Measurements from ENCODE around the gene CEACAM5. TPM values are rescaled to one million over a fixed set of nuclear protein-coding genes. Genes with fewer than 3 reads are reported as not detected.
"Not testable (repeated sequence)": the region's sequence is repeated elsewhere in the genome, so short reads cannot be mapped to it uniquely, and the experiment has no call there.

CEACAM5 gene
- total RNA-seq, 1 experiment from 2014 or later = not detected

GRCh38 chr19:41744850-41745249 lies 36.4 kb downstream of the CEACAM5 start:
- Histone ChIP-seq H3K27ac (no peak overlapping the region), H3K27me3 (peaks cover 29% of the 10 kb centered on the region), H3K4me1 (no peaks in the 10 kb centered on the region), H3K9me3 (replicated peaks) (no peaks in the 10 kb centered on the region), H3K4me3 (no peak overlapping the region), H3K36me3 (no peaks in the 10 kb centered on the region)
- DNase-seq = no peak

GRCh38 chr19:41745756-41746155 lies 37.3 kb downstream of the CEACAM5 start:
- Histone ChIP-seq H3K9me3 (replicated peaks) (no peaks in the 10 kb centered on the region), H3K27ac (no peak overlapping the region), H3K4me1 (no peaks in the 10 kb centered on the region; the same call in 1 of the 2 replicates), H3K4me3 (no peak overlapping the region), H3K36me3 (no peaks in the 10 kb centered on the region), H3K27me3 (peaks cover 26% of the 10 kb centered on the region)
- DNase-seq = no peak

GRCh38 chr19:41746593-41747227 lies 38.3 kb downstream of the CEACAM5 start:
- DNase-seq = peak; percentile 46 to 70
- Histone ChIP-seq H3K27ac (no peak overlapping the region), H3K27me3 (peaks cover 31% of the 10 kb centered on the region), H3K36me3 (no peaks in the 10 kb centered on the region), H3K9me3 (replicated peaks) (no peaks in the 10 kb centered on the region), H3K4me1 (no peaks in the 10 kb centered on the region; the same call in 1 of the 2 replicates), H3K4me3 (no peak overlapping the region)

GRCh38 chr19:41748012-41748411 lies 39.6 kb downstream of the CEACAM5 start:
- Histone ChIP-seq H3K4me3 (no peak overlapping the region), H3K36me3 (no peaks in the 10 kb centered on the region), H3K4me1 (no peaks in the 10 kb centered on the region; the same call in 1 of the 2 replicates), H3K27me3 (peaks cover 34% of the 10 kb centered on the region), H3K9me3 (replicated peaks) (no peaks in the 10 kb centered on the region), H3K27ac (no peak overlapping the region)
- DNase-seq = no peak

- H3K27ac ChIP-seq; DNase-seq; H3K9me3 ChIP-seq (replicated peaks); H3K36me3 ChIP-seq; H3K4me3 ChIP-seq; H3K4me1 ChIP-seq: not testable (repeated sequence)
- peaks cover 31% of the 10 kb centered on the region for H3K27me3 ChIP-seq
Measured at GRCh38 chr19:41750248-41751134, 42.1 kb downstream of the CEACAM5 start.

- Histone ChIP-seq H3K9me3 (replicated peaks) (no peaks in the 10 kb centered on the region), H3K27me3 (peaks cover 19% of the 10 kb centered on the region), H3K36me3 (no peaks in the 10 kb centered on the region), H3K27ac (no peak overlapping the region), H3K4me3 (no peak overlapping the region), H3K4me1 (no peaks in the 10 kb centered on the region; the same call in 1 of the 2 replicates)
- peak; percentile 58 to 73 for DNase-seq
Measured at GRCh38 chr19:41753159-41753558, 44.7 kb downstream of the CEACAM5 start.

GRCh38 chr19:41753936-41754529 lies 45.6 kb downstream of the CEACAM5 start:
- Histone ChIP-seq H3K4me1 (no peaks in the 10 kb centered on the region; the same call in 1 of the 2 replicates), H3K27ac (no peak overlapping the region)
- DNase-seq = peak; percentile 56 to 77

GRCh38 chr19:41755328-41755913 lies 47.0 kb downstream of the CEACAM5 start, which contains the start of gene CEACAM6:
Gene CEACAM6 (plus strand): TSS chr19:41755530. CDS start chr19:41755639, 109 bp downstream.
- H3K36me3 ChIP-seq = no peaks in the 10 kb centered on the region

More at GRCh38 chr19:41753936-41754529, 45.6 kb downstream of the CEACAM5 start:
- Histone ChIP-seq H3K27me3 (peaks cover 17% of the 10 kb centered on the region), H3K36me3 (no peaks in the 10 kb centered on the region), H3K4me3 (no peak overlapping the region), H3K9me3 (replicated peaks) (no peaks in the 10 kb centered on the region)

GRCh38 chr19:41758846-41759245 lies 50.4 kb downstream of the CEACAM5 start:
- Histone ChIP-seq H3K9me3 (replicated peaks) (no peaks in the 10 kb centered on the region), H3K4me1 (no peaks in the 10 kb centered on the region), H3K27me3 (peaks cover 26% of the 10 kb centered on the region), H3K36me3 (no peaks in the 10 kb centered on the region), H3K4me3 (no peak overlapping the region), H3K27ac (no peak overlapping the region)
- no peak for DNase-seq

More at GRCh38 chr19:41755328-41755913, 47.0 kb downstream of the CEACAM5 start, which contains the start of gene CEACAM6:
- Histone ChIP-seq H3K27ac (no peak within 1 kb of the TSS), H3K4me1 (no peaks in the 10 kb centered on the region; the same call in 1 of the 2 replicates), H3K4me3 (no peak within 1 kb of the TSS), H3K27me3 (peaks cover 21% of the 10 kb centered on the region), H3K9me3 (replicated peaks) (no peaks in the 10 kb centered on the region)
- no peak for DNase-seq

GRCh38 chr19:41767115-41767514 lies 58.7 kb downstream of the CEACAM5 start:
- H3K9me3 ChIP-seq (replicated peaks) = no peaks in the 10 kb centered on the region
- peaks cover 34% of the 10 kb centered on the region for H3K27me3 ChIP-seq
- DNase-seq = no peak
- H3K27ac ChIP-seq = no peak overlapping the region
- no peak overlapping the region for H3K4me3 ChIP-seq
- no peaks in the 10 kb centered on the region for H3K36me3 ChIP-seq
- no peaks in the 10 kb centered on the region for H3K4me1 ChIP-seq

- not testable (repeated sequence) for H3K4me1 ChIP-seq; DNase-seq; H3K9me3 ChIP-seq (replicated peaks); H3K4me3 ChIP-seq; H3K27ac ChIP-seq; H3K36me3 ChIP-seq
- H3K27me3 ChIP-seq = peaks cover 38% of the 10 kb centered on the region
Measured at GRCh38 chr19:41768105-41768504, 59.7 kb downstream of the CEACAM5 start.

- no peaks in the 10 kb centered on the region for H3K4me1 ChIP-seq
- no peak overlapping the region for H3K4me3 ChIP-seq
- H3K9me3 ChIP-seq (replicated peaks) = no peaks in the 10 kb centered on the region
- peaks cover 30% of the 10 kb centered on the region for H3K27me3 ChIP-seq
- DNase-seq = no peak
- H3K27ac ChIP-seq = no peak overlapping the region
- no peaks in the 10 kb centered on the region for H3K36me3 ChIP-seq
Measured at GRCh38 chr19:41769608-41770007, 61.2 kb downstream of the CEACAM5 start.

- no peaks in the 10 kb centered on the region for H3K36me3 ChIP-seq
- no peak overlapping the region for H3K4me3 ChIP-seq
- H3K27ac ChIP-seq = no peak overlapping the region
- DNase-seq = no peak
- H3K4me1 ChIP-seq = no peaks in the 10 kb centered on the region
- no peaks in the 10 kb centered on the region for H3K9me3 ChIP-seq (replicated peaks)
- peaks cover 22% of the 10 kb centered on the region for H3K27me3 ChIP-seq
Measured at GRCh38 chr19:41771410-41771809, 63.0 kb downstream of the CEACAM5 start.

GRCh38 chr19:41774515-41774980 lies 66.1 kb downstream of the CEACAM5 start:
- Histone ChIP-seq H3K36me3 (no peaks in the 10 kb centered on the region), H3K4me1 (no peaks in the 10 kb centered on the region)
- DNase-seq = no peak

More at GRCh38 chr19:41774515-41774980, 66.1 kb downstream of the CEACAM5 start:
- Histone ChIP-seq H3K27me3 (peaks cover 29% of the 10 kb centered on the region), H3K27ac (no peak overlapping the region), H3K4me3 (no peak overlapping the region), H3K9me3 (replicated peaks) (no peaks in the 10 kb centered on the region)

Measured in SJCRH30 (cell line).